Panc1 (cell line): Measurements from ENCODE around the gene CASP4. TPM values are rescaled to one million over a fixed set of nuclear protein-coding genes. Genes with fewer than 3 reads are reported as not detected.
"Not testable (repeated sequence)": the region's sequence is repeated elsewhere in the genome, so short reads cannot be mapped to it uniquely, and the experiment has no call there.

Source experiments
- ATAC-seq: fragments of 200-7000 bp; cut with Tn5 transposase; 2 replicates; pipeline ENCODE4 v1.9.1; 2020; ENCODE audit warnings: mild to moderate bottlenecking, moderate library complexity
- BruUV-seq: library from RNA; stranded (reverse); fragments of 400-500 nt; replicated peaks from 2 replicates; lab custom pipeline; 2021; lab: Mats Ljungman, UMichigan
- CTCF ChIA-PET: fragments of 300-600 bp; sonication (Branson Sonifier 250); formaldehyde crosslinking; loops from one replicate; lab custom pipeline; 2022; ENCODE audit warnings: antibody characterized with exemption; lab: Charles Lee
- POLR2A ChIA-PET: fragments of 300-600 bp; sonication (Branson Sonifier 250); formaldehyde crosslinking; loops from one replicate; lab custom pipeline; 2022; ENCODE audit warnings: antibody characterized with exemption; lab: Charles Lee
- DNase-seq: peaks from one replicate; pipeline ENCODE4 v3.0.0-alpha.2; 2010; ENCODE audit warnings: low read depth, low spot score
- H3K27ac ChIP-seq: 2 replicates; pipeline ENCODE4 v1.5.1; 2011; ENCODE audit warnings: mild to moderate bottlenecking, low read length, inconsistent platforms
- H3K27me3 ChIP-seq: fragments of 200-500 bp; sonication (Bioruptor generic); 2 replicates; pipeline ENCODE4 v1.6.0; 2014; ENCODE audit warnings: low read length, inconsistent platforms; ENCODE audit not compliant: control insufficient read depth, insufficient read depth
- H3K36me3 ChIP-seq: fragments of 200-500 bp; sonication (Bioruptor generic); 2 replicates; pipeline ENCODE4 v1.5.1; 2014; ENCODE audit warnings: inconsistent platforms, mild to moderate bottlenecking, low read length, moderate library complexity; ENCODE audit not compliant: control insufficient read depth, insufficient read depth
- H3K4me1 ChIP-seq: 2 replicates; pipeline ENCODE4 v1.5.1; 2011; ENCODE audit warnings: inconsistent platforms, mild to moderate bottlenecking, low read length, moderate library complexity; ENCODE audit not compliant: control insufficient read depth, insufficient read depth
- H3K4me3 ChIP-seq, 2 experiments: 2 replicates each; pipeline ENCODE4 v1.5.1; 2011 to 2012; ENCODE audit warnings: low read depth in 2 of 2, low read length in 2 of 2, mild to moderate bottlenecking in 2 of 2, inconsistent platforms in 1 of 2, moderate library complexity in 1 of 2
- H3K9me3 ChIP-seq: fragments of 200-500 bp; sonication (Bioruptor generic); 2 replicates; pipeline ENCODE4 v1.5.1; 2014; ENCODE audit warnings: low read depth, mild to moderate bottlenecking, inconsistent platforms, low read length, moderate library complexity; ENCODE audit not compliant: control insufficient read depth, insufficient read depth
- CTCF ChIP-seq: fragments of 450-650 bp; IDR thresholded peaks from 2 replicates; pipeline ENCODE4 v1.5.1; 2017; ENCODE audit warnings: mild to moderate bottlenecking
- POLR2AphosphoS5 ChIP-seq: IDR thresholded peaks from 2 replicates; pipeline ENCODE4 v1.6.1; 2012; ENCODE audit warnings: mild to moderate bottlenecking, low read depth, low read length, moderate library complexity
- SIN3A ChIP-seq: IDR thresholded peaks from 2 replicates; pipeline ENCODE4 v1.6.1; 2012; ENCODE audit warnings: low read depth, mild to moderate bottlenecking, low read length, moderate library complexity, borderline replicate concordance; ENCODE audit not compliant: insufficient read depth
- TCF7L2 ChIP-seq: IDR thresholded peaks from 2 replicates; pipeline ENCODE4 v1.6.1; 2011; ENCODE audit warnings: mild to moderate bottlenecking, low read depth, low read length, inconsistent platforms
- in situ Hi-C: cut with HindIII; loops from 2 replicates; pipeline ENCODE4 v1.10.0; 2016; ENCODE audit warnings: low sequenced_read_pairs, low pct_unique_long_range_greater_than_20kb
- intact Hi-C: fragments of 100-400 bp; cut with micrococcal nuclease; formaldehyde crosslinking; loops from one replicate; pipeline ENCODE4 v1.10.0; 2022; ENCODE audit not compliant: unreplicated experiment
- total RNA-seq: library from RNA; stranded (reverse); gene quantifications from one replicate; pipeline ENCODE4 v1.2.1, GENCODE V29; 2021; ENCODE audit not compliant: unreplicated experiment
- TF ChIP-seq, protein P1 (sequence below), 2 experiments: IDR thresholded peaks; 2 replicates each; pipeline ENCODE4 v1.6.1; 2011 to 2012; ENCODE audit warnings: low read depth in 2 of 2, control low read depth in 1 of 2, low read length in 1 of 2, mild to moderate bottlenecking in 1 of 2, moderate library complexity in 1 of 2; ENCODE audit not compliant: insufficient read depth in 1 of 2

The CASP4 gene
- total RNA-seq, 1 experiment from 2014 or later = 25.8 TPM

GRCh38 chr11:104979839-104980238, 11.5 kb upstream of the CASP4 start:
- Histone ChIP-seq H3K4me1 (no peaks in the 10 kb centered on the region), H3K27ac (no peak overlapping the region), H3K4me3 (no peak overlapping the region), H3K9me3 (peaks cover 2% of the 10 kb centered on the region; the same call in 1 of the 2 replicates), H3K27me3 (no peaks in the 10 kb centered on the region), H3K36me3 (no peaks in the 10 kb centered on the region)
- CTCF ChIA-PET = no interaction called here
- in situ Hi-C loops = no loop called here
- DNase-seq = no peak
- POLR2A ChIA-PET = no interaction called here
- TF ChIP-seq CTCF = no peak
- TF ChIP-seq SIN3A = no peak
- TF ChIP-seq POLR2AphosphoS5 = no peak
- TF ChIP-seq, protein P1, sequence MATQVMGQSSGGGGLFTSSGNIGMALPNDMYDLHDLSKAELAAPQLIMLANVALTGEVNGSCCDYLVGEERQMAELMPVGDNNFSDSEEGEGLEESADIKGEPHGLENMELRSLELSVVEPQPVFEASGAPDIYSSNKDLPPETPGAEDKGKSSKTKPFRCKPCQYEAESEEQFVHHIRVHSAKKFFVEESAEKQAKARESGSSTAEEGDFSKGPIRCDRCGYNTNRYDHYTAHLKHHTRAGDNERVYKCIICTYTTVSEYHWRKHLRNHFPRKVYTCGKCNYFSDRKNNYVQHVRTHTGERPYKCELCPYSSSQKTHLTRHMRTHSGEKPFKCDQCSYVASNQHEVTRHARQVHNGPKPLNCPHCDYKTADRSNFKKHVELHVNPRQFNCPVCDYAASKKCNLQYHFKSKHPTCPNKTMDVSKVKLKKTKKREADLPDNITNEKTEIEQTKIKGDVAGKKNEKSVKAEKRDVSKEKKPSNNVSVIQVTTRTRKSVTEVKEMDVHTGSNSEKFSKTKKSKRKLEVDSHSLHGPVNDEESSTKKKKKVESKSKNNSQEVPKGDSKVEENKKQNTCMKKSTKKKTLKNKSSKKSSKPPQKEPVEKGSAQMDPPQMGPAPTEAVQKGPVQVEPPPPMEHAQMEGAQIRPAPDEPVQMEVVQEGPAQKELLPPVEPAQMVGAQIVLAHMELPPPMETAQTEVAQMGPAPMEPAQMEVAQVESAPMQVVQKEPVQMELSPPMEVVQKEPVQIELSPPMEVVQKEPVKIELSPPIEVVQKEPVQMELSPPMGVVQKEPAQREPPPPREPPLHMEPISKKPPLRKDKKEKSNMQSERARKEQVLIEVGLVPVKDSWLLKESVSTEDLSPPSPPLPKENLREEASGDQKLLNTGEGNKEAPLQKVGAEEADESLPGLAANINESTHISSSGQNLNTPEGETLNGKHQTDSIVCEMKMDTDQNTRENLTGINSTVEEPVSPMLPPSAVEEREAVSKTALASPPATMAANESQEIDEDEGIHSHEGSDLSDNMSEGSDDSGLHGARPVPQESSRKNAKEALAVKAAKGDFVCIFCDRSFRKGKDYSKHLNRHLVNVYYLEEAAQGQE (IDR thresholded peaks at IDR 0.05; ENCODE audit: insufficient read depth in 1 of 2, low read depth in 2 of 2, low read length in 1 of 2) = no peak
- TF ChIP-seq TCF7L2 = no peak
- intact Hi-C loops = no loop called here
- ATAC-seq = no peak
- no TSS peak for BruUV-seq

GRCh38 chr11:104973616-104974015, 5.2 kb upstream of the CASP4 start:
- Histone ChIP-seq H3K4me1 (peaks cover 4% of the 10 kb centered on the region; the same call in 1 of the 2 replicates), H3K9me3 (peaks cover 9% of the 10 kb centered on the region; the same call in 1 of the 2 replicates), H3K27me3 (no peaks in the 10 kb centered on the region), H3K4me3 (no peak overlapping the region), H3K27ac (no peak overlapping the region), H3K36me3 (no peaks in the 10 kb centered on the region)
- in situ Hi-C loops = no loop called here
- ATAC-seq (no peak), DNase-seq (no peak)
- CTCF ChIA-PET = no interaction called here
- POLR2A ChIA-PET = no interaction called here
- TF ChIP-seq, protein P1 (IDR thresholded peaks at IDR 0.05; ENCODE audit: insufficient read depth in 1 of 2, low read depth in 2 of 2, low read length in 1 of 2) = no peak
- TF ChIP-seq TCF7L2 (no peak), SIN3A (no peak), CTCF (no peak), POLR2AphosphoS5 (no peak)
- BruUV-seq = no TSS peak
- intact Hi-C loops = no loop called here

- in situ Hi-C loops, DNase-seq, H3K4me1 ChIP-seq, intact Hi-C loops, CTCF ChIA-PET, H3K27ac ChIP-seq, H3K9me3 ChIP-seq, ATAC-seq, BruUV-seq, H3K27me3 ChIP-seq, POLR2A ChIA-PET, H3K4me3 ChIP-seq, H3K36me3 ChIP-seq: not testable (repeated sequence)
Observed at GRCh38 chr11:104972924-104973323, 4.5 kb upstream of the CASP4 start.
